GM12801 (cell line): Measurements from ENCODE around the gene DCLK1.

Experiments
- CTCF ChIP-seq: IDR thresholded peaks from one replicate; pipeline ENCODE4 v1.5.1; 2011; ENCODE audit warnings: control low read depth; ENCODE audit not compliant: insufficient read length; ENCODE audit errors: extremely low read depth

Gene DCLK1

GRCh38 chr13:35767256-35767976 lies 363.8 kb downstream of the DCLK1 start:
- no peak for TF ChIP-seq CTCF

GRCh38 chr13:35766663-35767062 lies 364.5 kb downstream of the DCLK1 start:
- no peak for TF ChIP-seq CTCF

GRCh38 chr13:35765941-35766340 lies 365.2 kb downstream of the DCLK1 start:
- TF ChIP-seq CTCF: no peak

- no peak for TF ChIP-seq CTCF
These were observed 365.8 kb downstream of the DCLK1 start for GRCh38 chr13:35765366-35765765.

GRCh38 chr13:35764326-35765015 lies 366.7 kb downstream of the DCLK1 start:
- TF ChIP-seq CTCF: no peak

- TF ChIP-seq CTCF: no peak
These were observed 367.4 kb downstream of the DCLK1 start for GRCh38 chr13:35763782-35764123.

GRCh38 chr13:35763060-35763781 lies 368.0 kb downstream of the DCLK1 start:
- TF ChIP-seq CTCF: no peak
